Measurements from ENCODE around the gene RAD51B.

RAD51B gene

DNA sequence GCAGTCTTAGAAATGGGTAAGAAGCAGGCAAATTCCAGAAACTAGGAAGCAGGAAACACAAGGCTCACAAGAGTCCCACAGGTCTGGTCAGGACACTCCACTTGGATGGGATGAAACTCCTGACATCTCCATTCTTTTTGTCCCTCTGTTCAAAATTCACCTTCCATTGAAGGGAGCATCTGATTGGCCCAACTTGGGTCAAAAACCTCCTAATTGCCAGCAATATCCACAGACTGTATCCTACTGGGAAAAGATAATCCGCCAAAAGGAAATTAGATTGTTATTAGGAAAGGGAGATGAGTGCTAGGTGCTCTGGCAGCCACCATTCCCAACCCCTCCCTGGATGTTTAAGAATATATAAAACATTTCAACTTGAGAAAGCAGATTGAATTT lies 716.4 kb downstream of the RAD51B start:
- no peak for DNase-seq (ENCODE audit: low read depth)

GRCh38 chr14:68538639-68539038 lies 719.1 kb downstream of the RAD51B start:
- DNase-seq (ENCODE audit: low read depth), result no peak

- DNase-seq (ENCODE audit: low read depth), result no peak
Measured at GRCh38 chr14:68539241-68539737, 719.7 kb downstream of the RAD51B start.

GRCh38 chr14:68539789-68540188 lies 720.2 kb downstream of the RAD51B start:
- DNase-seq (ENCODE audit: low read depth), result no peak

DNA sequence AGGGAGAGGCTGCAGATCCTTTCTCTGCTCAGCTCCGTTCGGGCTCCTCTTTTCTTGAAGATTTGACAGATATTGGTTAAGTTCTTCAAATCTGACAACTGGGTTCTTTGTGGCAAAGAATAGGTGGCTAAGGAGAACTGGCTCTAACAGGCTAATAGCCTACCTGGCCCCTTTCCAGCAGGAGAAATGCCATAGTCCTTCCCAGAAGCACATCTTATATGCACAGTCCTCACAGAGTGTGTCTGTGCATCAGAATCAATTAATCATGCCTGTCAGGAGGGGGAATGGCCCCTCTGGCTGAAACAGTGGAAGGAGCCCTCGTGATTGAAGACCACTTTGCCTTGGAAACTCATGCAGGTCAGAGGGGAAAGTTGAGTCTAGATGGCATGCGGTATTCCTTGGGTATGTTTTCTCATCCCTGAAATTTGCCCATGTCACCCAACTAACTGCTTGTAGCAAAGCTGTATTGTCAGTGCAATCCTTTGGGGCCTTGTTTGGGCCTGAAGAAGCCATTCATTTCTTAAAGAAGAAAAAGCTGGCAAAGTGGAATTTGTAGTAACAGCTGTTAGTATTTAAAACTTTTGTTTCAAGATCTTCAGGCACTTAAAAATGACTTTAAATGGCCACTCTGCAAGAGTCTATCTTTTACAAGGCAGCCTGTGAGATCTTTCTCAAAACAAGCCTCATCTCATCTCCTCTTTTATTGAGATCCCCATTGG lies 721.8 kb downstream of the RAD51B start:
- DNase-seq (ENCODE audit: low read depth), result no peak

DNA sequence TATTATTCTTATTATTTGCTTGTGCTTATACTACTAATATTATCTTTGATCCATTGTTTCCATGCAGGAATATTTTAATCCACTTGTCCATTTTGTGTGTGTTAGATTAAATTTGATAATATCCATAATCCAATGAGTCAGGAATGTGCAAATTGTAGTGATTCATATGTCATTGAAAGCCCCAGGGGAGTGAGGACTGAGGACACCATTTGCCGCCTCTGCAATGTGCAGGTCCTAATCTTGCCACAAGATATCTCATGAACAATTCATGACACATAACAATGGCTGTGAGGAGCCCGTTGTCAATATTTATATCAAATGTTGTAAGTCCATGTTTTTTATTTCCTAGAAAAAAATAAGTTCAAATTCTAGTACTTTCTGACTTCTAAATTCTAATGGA lies 722.8 kb downstream of the RAD51B start:
- no peak for DNase-seq (ENCODE audit: low read depth)

GRCh38 chr14:68543516-68543915 lies 723.9 kb downstream of the RAD51B start:
- DNase-seq (ENCODE audit: low read depth), result no peak

- DNase-seq (ENCODE audit: low read depth), result no peak
Measured at GRCh38 chr14:68544081-68544892, 724.7 kb downstream of the RAD51B start.

DNA sequence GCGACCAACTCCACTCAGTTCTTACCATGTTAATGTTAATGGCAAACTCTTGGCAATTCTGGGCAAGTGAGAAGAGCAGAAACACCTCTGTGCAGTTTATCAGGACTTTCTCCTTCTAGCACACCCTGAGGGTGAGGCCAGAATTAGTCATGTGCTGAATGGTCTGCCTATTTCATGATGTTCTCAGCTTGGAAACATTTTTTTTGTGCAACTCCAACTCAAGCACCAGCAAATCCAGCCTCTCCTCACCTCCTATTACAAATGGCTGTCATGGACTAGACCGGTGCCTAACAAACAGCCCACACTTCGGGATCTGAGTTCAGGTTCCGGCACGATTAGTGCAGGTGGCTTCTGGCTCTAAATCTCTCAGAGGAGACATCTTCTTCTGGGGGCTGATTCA lies 727.3 kb downstream of the RAD51B start:
- DNase-seq (ENCODE audit: low read depth), result no peak

DNA sequence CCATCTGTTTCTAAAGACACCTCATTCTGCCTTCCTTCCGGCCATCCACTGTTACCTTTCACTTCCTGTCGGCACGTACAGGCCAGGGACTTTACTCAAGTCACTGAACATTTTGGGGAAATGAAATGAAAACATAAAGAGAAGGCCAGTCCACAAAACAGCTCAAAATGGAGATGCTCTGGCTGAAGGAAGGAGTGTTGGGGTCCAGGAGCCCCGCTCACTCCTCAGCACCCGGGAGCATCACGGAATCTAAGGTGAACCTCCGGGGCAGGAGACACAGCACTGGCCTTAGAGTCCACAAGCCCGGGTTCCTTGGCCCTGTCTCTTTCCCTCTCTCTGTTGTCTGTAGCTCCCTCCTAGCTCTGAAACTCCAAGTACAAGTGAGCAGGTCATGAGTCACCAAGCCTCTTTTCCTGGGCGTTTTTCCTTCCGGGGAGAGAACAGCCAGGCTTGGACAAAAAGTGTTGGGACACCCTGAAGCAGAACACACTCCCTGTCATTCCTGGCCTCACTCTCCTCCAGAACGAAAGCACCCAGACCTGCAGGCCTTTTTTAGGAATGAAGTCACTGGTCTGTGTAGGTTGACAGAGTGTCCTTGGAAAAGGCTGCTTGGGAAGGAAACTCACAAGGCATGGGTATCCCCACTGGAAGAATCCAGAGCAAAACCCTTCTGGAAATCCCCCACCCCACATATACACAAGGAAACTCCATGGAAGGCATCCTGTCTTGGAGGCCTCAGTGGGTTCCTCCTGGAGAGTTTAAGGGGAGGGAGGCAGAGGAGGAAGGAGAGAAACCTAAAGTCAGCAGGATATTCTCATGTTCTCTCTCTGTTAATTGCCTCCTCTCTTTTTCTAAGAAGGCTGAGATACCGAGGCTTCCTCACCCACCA lies 728.0 kb downstream of the RAD51B start:
- DNase-seq (ENCODE audit: low read depth), result no peak

DNA sequence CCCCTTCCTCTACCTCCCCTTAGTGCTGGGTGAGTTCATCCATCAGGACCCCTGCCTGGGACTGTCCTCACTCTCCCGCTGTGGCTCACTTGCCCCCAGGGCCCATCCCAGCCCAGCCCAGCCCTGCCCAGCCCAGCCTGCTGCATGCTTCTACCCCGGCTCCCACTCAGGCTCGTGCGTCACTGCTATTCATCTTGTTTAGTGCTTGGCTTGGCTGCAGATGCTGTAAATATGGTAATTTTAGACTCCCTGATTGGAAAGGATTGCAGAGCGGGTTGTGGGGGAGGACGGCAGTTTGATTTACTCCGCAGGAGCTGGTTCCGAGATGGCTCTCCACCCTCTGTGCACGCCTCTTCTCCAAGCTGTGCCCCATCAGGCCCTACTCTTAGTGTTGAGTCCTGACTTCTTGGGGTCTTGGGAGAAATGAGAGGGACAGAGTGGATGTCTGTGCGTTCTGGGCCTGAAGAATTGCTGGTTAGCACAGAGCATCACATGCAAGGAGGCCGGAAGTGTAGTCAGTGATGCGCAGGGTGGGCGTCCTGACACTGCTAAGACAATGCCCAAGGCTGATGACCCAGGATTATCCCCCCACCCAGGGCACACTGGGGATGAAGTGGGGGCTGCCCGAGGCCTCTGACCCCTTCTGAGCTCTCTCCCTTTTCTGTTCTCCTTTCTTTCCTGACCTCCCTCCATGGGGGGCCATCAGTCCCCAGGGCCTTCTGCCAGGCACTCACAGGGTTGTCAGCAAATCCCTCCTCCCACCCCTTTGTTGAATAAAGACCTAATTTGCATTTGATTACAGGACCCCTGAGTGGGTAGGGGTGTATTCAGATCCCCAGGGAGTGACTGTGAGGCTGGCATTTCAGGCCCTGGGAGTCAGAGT lies 728.9 kb downstream of the RAD51B start:
- no peak for DNase-seq (ENCODE audit: low read depth)

- DNase-seq (ENCODE audit: low read depth), result no peak
Measured at GRCh38 chr14:68550338-68550715, 730.7 kb downstream of the RAD51B start.

DNA sequence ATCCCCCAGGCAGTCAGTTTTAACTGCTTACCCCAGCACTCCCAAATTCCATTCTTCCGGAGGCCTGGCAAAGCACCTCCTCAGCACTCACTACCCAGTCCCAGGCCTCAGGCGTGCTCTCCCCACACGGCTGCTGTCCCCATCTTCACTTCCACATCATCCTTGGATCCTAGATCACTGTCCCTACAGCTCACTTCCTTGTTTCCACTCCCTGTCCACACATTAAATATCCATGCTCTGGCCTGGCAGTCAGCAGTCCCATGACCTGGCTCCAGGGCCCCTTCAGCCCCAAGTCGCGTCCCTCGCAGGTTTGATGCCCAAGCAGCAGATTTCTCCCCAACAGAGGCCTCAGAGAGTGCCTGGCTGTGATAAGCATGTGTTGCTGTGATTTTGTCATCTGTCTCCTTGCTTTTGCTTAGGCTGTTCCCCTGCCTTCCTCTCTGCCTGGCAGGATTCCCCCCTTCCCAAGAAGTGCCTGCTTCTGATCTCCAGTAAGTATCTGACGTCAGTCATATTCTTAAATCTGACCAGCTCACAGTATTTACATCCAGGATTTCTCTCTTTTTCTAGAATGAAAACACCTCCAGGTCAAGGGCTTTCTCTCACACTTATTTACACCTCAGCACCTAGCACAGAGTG lies 731.6 kb downstream of the RAD51B start:
- DNase-seq (ENCODE audit: low read depth), result no peak

DNA sequence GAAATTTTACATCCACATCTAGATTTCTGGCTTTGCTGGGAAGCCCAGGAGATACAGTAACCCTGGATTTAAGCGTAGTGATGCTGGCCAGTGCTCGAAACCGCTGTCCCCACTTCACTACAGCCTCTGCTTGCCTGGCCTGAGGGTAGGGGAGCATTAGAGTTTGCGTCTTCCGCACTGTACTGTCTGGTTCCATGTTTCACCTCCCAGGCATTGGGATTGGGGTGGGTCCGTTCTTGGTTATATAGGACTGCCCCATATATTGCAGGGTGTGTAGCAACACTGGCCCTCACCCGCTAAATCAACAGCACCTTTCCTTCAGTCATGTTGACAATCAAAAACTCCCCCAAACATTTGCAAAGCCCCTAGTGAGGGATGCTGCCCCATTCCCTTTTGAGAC lies 732.5 kb downstream of the RAD51B start:
- DNase-seq (ENCODE audit: low read depth), result no peak

GRCh38 chr14:68552602-68553001 lies 733.0 kb downstream of the RAD51B start:
- DNase-seq (ENCODE audit: low read depth), result no peak

- DNase-seq (ENCODE audit: low read depth), result no peak
Measured at GRCh38 chr14:68553311-68553710, 733.7 kb downstream of the RAD51B start.

GRCh38 chr14:68554231-68554630 lies 734.7 kb downstream of the RAD51B start:
- no peak for DNase-seq (ENCODE audit: low read depth)

DNA sequence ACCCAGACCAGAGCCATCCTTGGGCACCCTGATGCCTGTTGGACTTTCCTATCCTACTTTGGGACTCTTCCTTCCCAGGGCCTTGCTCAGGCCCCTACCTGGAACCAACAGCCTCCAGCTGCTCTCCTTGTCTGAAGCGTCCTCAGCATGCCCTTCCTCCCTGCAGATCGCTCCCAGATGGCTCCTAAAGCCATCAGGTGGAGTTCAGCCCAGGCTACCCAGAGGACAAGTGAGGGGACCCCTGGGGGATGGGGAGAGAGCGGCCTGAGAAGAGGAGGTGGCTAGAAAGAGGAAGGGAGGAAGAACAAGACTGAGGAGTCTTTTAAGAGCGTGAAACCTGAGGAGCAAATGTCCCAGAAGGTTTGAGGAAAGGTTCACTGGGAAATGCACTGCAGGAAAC lies 736.7 kb downstream of the RAD51B start:
- DNase-seq (ENCODE audit: low read depth), result no peak

- no peak for DNase-seq (ENCODE audit: low read depth)
Measured at GRCh38 chr14:68557648-68558047, 738.1 kb downstream of the RAD51B start.

DNA sequence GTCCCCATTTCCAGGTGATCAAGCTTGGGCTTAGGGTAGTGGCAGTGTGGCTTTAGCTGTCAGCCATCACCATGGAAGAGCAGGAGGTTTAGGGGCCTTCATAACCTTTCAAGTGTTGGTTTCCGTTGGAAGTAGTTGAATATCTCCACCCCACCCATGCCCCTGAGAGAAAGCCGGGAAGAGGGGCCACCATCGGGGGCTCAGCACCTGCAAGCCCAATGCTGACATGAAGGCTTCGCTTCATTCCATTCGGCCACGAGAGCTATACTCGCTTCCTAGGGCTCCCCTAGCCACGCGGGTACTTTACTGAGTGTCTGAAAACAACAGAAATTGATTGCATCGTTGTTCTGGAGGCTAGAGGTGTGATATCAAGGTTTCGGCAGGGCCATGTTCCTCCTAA lies 738.5 kb downstream of the RAD51B start:
- DNase-seq (ENCODE audit: low read depth), result no peak

- no peak for DNase-seq (ENCODE audit: low read depth)
Measured at GRCh38 chr14:68559949-68560348, 740.4 kb downstream of the RAD51B start.

All from stimulated activated CD4-positive, alpha-beta T cell treated with anti-CD3 and anti-CD28 coated beads, Interleukin-2, amount 100 ng/mL, for 4 hours (primary cell).